RWPE2 (cell line): ENCODE measurements around the gene RNLS.

Source experiments
- ATAC-seq: fragments of 200-7000 bp; cut with Tn5 transposase; 3 replicates; pipeline ENCODE4 v1.9.1; 2021; ENCODE audit warnings: low read depth
- DNase-seq: peaks from one replicate; pipeline ENCODE4 v3.0.0-alpha.2; 2020; ENCODE audit warnings: low spot score
- H3K27ac ChIP-seq: fragments of 450-650 bp; 2 replicates; pipeline ENCODE4 v1.5.1; 2017; ENCODE audit warnings: mild to moderate bottlenecking; ENCODE audit not compliant: poor library complexity, severe bottlenecking
- H3K27me3 ChIP-seq: fragments of 250-450 bp; sonication (Bioruptor Pico); 2 replicates; pipeline ENCODE4 v1.5.1; 2021; ENCODE audit warnings: mild to moderate bottlenecking, moderate library complexity; ENCODE audit not compliant: insufficient read depth, poor library complexity, severe bottlenecking
- H3K36me3 ChIP-seq: fragments of 250-450 bp; sonication (Bioruptor Pico); 2 replicates; pipeline ENCODE4 v1.5.1; 2020; ENCODE audit warnings: low read depth, mild to moderate bottlenecking, moderate library complexity
- H3K4me1 ChIP-seq: fragments of 250-450 bp; sonication (Bioruptor Pico); 2 replicates; pipeline ENCODE4 v1.5.1; 2021; ENCODE audit warnings: mild to moderate bottlenecking, moderate library complexity; ENCODE audit not compliant: insufficient read depth, poor library complexity, severe bottlenecking
- H3K4me3 ChIP-seq: fragments of 250-450 bp; sonication (Bioruptor Pico); 2 replicates; pipeline ENCODE4 v1.5.1; 2021; ENCODE audit warnings: mild to moderate bottlenecking, moderate library complexity; ENCODE audit not compliant: severe bottlenecking
- H3K9me3 ChIP-seq: fragments of 250-450 bp; sonication (Bioruptor Pico); 2 replicates; pipeline ENCODE4 v1.5.1; 2021; ENCODE audit warnings: mild to moderate bottlenecking, moderate library complexity; ENCODE audit not compliant: severe bottlenecking
- TF ChIP-seq, protein P1 (sequence below): fragments of 450-650 bp; IDR thresholded peaks from one replicate; pipeline ENCODE4 v1.5.1; 2017; ENCODE audit warnings: mild to moderate bottlenecking, moderate library complexity; ENCODE audit not compliant: poor library complexity, severe bottlenecking

Gene RNLS

DNA sequence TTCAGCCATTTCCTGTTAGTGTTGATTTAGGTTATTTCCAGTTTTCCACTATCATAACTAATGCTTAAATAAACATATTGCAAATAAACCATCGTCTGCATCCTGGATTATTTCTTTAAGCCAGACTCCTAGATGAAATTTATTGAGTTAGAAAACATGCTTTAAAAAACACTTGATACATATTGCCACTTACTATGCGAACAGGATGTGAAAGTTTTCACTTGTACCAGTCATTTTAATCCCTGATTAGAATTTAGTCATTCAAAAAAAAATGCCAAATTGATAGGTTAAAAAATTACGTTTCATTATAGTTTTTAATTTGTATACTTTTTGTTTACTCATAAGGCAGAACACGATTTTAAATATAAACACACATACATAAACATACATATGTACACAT is 309.6 kb downstream of the RNLS start:
- no peak for DNase-seq
- TF ChIP-seq, protein P1, sequence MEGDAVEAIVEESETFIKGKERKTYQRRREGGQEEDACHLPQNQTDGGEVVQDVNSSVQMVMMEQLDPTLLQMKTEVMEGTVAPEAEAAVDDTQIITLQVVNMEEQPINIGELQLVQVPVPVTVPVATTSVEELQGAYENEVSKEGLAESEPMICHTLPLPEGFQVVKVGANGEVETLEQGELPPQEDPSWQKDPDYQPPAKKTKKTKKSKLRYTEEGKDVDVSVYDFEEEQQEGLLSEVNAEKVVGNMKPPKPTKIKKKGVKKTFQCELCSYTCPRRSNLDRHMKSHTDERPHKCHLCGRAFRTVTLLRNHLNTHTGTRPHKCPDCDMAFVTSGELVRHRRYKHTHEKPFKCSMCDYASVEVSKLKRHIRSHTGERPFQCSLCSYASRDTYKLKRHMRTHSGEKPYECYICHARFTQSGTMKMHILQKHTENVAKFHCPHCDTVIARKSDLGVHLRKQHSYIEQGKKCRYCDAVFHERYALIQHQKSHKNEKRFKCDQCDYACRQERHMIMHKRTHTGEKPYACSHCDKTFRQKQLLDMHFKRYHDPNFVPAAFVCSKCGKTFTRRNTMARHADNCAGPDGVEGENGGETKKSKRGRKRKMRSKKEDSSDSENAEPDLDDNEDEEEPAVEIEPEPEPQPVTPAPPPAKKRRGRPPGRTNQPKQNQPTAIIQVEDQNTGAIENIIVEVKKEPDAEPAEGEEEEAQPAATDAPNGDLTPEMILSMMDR = no peak
- H3K36me3 ChIP-seq = no peaks in the 10 kb centered on the region
- H3K27me3 ChIP-seq = no peaks in the 10 kb centered on the region
- peaks cover 2% of the 10 kb centered on the region for H3K9me3 ChIP-seq
- H3K4me1 ChIP-seq = peaks cover 6% of the 10 kb centered on the region
- H3K27ac ChIP-seq = no peak overlapping the region
- no peak for ATAC-seq
- no peak overlapping the region for H3K4me3 ChIP-seq

DNA sequence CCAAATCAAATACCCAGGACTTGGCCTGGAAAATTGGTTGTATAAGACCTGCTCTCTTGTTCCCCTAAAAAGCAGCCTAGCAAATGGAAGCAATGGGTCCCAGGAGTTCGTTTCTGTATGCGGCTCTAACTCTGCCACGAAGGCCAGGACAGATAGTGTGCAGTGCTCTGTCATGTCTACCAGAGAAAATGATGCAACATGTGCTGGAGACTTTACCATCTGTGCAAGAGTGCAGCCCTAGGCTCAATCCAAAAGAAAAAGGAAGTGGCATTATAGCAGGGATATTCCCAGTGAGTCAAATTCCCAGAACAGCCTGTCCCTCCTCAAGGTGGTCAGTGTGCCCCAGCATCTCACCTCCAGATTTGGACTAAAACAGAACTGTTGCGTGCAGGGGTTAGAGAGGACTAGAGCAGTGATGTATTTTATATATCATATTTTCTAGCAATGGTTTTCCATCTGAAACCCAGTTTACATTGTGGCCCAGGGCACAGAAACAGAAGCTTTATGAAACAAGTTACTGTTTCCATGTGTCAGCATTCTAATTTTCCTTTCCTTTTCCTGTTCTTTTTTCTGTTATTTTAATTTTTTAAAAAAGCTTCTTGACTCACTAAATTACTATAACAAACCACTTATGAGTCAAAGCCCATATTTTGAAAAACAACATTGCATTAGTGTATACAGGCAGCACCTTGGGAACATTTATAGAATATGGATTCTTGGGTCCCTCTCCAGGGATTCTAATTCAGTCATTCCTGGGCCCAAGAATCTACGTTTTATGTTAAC is 311.2 kb downstream of the RNLS start:
- TF ChIP-seq, protein P1 = no peak
- Histone ChIP-seq H3K27ac (no peak overlapping the region), H3K36me3 (no peaks in the 10 kb centered on the region), H3K9me3 (peaks cover 2% of the 10 kb centered on the region), H3K4me1 (peaks cover 6% of the 10 kb centered on the region), H3K27me3 (no peaks in the 10 kb centered on the region), H3K4me3 (no peak overlapping the region)
- DNase-seq (no peak), ATAC-seq (no peak)

DNA sequence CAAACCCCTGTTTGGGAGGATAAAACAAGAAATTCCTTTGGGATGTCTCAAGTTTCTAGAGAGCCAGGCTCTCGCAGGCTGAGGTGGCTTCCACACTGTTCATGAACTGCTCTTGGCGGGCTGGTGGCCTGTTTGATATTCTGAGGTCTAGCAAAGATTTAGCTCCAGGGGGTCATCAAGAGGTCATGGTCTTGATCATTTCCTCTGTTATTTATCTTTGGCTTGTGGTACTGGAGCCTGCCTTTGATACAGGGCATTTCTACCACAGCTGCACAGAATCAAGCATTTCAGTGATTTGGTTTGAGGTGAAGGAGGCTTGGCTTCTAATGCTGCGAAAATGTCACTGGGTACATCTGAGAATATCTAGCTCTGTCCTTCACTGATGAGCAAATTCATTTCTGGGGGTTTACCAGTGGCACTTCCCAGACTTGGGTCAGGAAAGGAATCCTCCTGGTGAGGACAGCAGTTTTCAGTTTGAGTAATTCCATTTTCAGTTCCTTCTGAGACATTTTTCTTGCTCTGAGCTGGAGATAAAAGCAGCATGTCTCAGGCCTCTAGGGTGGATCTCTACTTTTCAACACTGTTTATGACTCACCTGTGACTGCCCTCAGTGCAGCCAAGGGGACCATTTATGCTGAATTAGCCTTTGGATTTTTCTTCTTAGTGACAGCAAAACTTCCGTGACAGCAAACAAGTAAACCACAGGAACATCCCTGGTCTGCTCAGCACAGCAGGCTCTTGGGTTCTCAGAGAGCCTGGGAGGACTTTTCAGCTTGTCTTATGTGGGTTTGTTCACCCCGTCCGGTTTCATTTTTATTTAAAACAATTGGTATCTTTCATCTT is 312.0 kb downstream of the RNLS start:
- no peaks in the 10 kb centered on the region for H3K36me3 ChIP-seq
- H3K4me1 ChIP-seq = peaks cover 6% of the 10 kb centered on the region
- H3K27me3 ChIP-seq = no peaks in the 10 kb centered on the region
- no peak overlapping the region for H3K27ac ChIP-seq
- TF ChIP-seq, protein P1 = no peak
- no peaks in the 10 kb centered on the region for H3K9me3 ChIP-seq
- H3K4me3 ChIP-seq = no peak overlapping the region
- ATAC-seq (peak; percentile 70; the same call in 2 of the 3 replicates), DNase-seq (no peak)

DNA sequence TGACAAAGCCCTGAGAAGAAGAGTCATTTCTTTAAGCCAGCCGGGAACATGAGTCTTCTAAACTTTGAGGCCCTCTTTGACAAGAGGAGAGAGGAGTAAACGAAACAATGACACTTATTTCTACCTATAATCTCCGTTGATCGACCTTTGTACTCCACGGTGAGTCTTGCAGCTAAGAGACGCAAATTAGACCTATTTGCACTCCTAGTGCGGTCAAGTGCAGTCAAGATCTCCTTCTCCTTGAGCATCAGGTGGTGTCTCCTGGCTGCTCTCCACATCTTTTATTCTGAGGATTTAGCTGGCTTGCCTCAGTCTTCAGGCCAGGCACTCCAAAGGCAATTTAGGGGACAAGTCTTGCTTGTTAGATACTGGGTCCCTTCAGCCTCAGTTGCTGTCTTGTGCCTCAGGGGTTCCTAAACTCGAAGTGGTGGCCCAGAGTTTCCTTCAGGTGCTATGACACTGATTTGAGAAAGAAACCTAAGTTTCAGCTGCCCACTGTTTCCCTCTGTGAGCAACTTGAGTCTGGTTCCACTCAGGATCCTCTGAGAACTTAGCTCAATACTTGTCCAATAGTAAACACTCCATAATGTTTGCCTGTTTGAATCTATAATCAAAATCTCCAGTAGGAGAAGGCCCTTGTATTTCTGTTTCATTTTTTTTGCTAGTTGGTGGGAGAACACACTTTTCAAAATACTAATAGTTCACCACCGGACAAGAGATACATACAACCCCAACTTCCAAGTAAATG is 312.9 kb downstream of the RNLS start:
- TF ChIP-seq, protein P1 = no peak
- Histone ChIP-seq H3K9me3 (no peaks in the 10 kb centered on the region), H3K4me1 (peaks cover 6% of the 10 kb centered on the region), H3K27ac (no peak overlapping the region), H3K27me3 (no peaks in the 10 kb centered on the region), H3K4me3 (no peak overlapping the region), H3K36me3 (no peaks in the 10 kb centered on the region)
- ATAC-seq = no peak
- DNase-seq = no peak
